Measurements from ENCODE around the gene MXD4. TPM values are rescaled to one million over a fixed set of nuclear protein-coding genes. Genes with fewer than 3 reads are reported as not detected.

The MXD4 gene
- total and polyA plus RNA-seq, 12 donors = 13.9 to 245 (median 96.4) TPM

DNA sequence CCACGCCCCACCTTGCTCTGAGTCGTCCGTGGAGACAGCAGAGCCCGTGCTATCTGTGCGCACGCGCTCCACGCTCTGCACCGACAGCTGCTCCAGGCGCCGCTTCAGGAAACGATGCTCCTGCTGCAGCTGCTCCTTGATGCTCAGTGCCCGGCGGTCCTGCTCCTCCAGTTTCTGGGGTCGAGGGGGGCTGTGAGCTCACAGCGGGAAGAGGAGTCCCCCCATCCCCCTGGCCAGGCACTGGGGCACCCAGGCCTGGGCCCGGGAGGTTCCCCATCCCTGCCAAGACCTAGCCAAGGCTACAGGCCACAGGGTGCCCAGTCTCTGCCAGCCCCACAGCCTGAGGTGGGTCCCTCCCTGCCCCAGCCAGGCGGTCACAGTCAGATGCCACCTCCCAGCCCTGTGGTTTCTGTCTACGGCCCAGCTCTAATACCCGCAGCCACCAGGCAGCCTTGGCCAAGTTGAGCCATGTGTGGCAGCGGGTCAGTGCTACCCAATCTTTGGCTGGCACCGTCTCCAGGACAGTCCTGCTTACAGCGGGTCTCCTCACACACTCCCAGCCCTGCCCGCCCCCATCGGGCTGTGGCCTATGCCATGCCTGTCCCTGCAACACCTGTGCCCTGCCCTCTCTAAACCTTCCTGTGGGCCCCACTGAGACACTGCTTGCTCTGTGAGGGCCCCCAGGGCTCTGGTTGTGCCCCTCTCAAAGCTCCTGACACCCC lies 10.7 kb downstream of the MXD4 start:
- intact Hi-C loops (cut with DNase I) = no loop called here

GRCh38 chr4:2250357-2251072 lies 11.4 kb downstream of the MXD4 start:
- intact Hi-C loops (cut with DNase I) = no loop called here
- TF ChIP-seq POLR2A (IDR thresholded peaks at IDR 0.05) = no peak
- no peak for TF ChIP-seq CTCF (IDR thresholded peaks at IDR 0.05)
- WGBS, 4 donors = 88 to 93% (median 91%) methylated on average over 14 to 30 of the region's 30 CpGs

More for the DNA sequence above, 10.7 kb downstream of the MXD4 start:
- no peak overlapping the region for H3K4me3 ChIP-seq
- WGBS, 4 donors = 91 to 100% (median 96%) methylated on average over 1 to 25 of the region's 25 CpGs
- H3K27me3 ChIP-seq = no peaks in the 10 kb centered on the region
- TF ChIP-seq POLR2A (IDR thresholded peaks at IDR 0.05) = no peak
- TF ChIP-seq CTCF (IDR thresholded peaks at IDR 0.05) = no peak
- H3K36me3 ChIP-seq (replicated peaks in 1 of 2) = peaks cover 0 to 77% of the 10 kb centered on the region in 2 donors
- H3K9me3 ChIP-seq (replicated peaks in 1 of 3) = no peaks in the 10 kb centered on the region
- H3K4me1 ChIP-seq (replicated peaks in 1 of 2) = peaks cover 6 to 20% of the 10 kb centered on the region in 2 donors
- H3K27ac ChIP-seq = no peak overlapping the region
- peak in 4 of 7 donors; percentile 1 to 22 (median 15) for DNase-seq

DNA sequence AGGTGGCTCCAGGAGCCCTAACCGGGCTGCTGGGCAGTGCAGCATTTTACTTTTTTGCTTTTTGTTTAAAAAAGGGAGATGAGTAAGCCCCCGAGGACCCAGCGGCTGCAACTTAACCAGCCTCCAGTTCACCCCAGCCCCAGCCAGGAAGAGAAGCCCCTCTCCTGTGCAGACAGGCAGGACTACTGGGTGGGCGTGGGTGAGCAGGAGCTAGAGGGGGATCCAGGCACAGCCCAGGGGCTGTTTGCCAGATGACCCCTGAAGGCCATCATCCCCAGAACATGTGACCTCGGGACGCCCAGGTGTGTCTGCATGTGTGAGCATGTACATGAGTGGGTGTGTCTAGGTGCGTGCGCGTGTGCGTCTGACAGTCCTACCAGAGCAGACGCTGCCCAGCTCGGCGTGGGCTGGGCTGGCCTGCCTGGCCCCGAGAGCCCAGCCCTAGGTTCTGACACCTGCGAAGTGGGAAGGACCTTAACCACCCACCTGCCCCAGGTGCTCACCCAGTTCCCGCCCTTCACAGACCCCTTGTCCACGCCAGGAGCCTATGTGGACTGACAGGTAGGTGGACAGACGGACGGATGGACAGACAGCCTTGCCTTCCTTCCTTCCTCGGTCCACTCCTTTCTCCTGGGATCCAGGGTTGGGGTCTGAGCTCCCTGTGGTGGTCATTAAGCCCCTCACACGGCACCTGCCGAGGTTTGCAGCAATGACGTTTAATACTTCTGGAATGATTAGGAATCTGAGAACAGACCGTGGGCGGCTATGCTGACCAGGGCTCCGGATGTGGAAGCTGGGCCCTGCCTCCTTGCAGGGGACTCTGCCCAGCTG lies 12.2 kb downstream of the MXD4 start:
- WGBS, 4 donors = 85 to 87% (median 86%) methylated on average over 10 to 26 of the region's 26 CpGs
- no peak overlapping the region for H3K4me3 ChIP-seq
- no peak overlapping the region for H3K27ac ChIP-seq
- peak in 6 of 7 donors; percentile 1 to 46 (median 17) for DNase-seq
- intact Hi-C loops (cut with DNase I) = no loop called here
- no peak for TF ChIP-seq CTCF (IDR thresholded peaks at IDR 0.05)
- no peak for TF ChIP-seq POLR2A (IDR thresholded peaks at IDR 0.05)
- H3K9me3 ChIP-seq (replicated peaks in 1 of 3) = no peaks in the 10 kb centered on the region
- peaks cover 0 to 72% of the 10 kb centered on the region in 2 donors for H3K36me3 ChIP-seq (replicated peaks in 1 of 2)
- H3K27me3 ChIP-seq = no peaks in the 10 kb centered on the region
- peaks cover 0 to 22% of the 10 kb centered on the region in 2 donors for H3K4me1 ChIP-seq (replicated peaks in 1 of 2)

More at GRCh38 chr4:2250357-2251072, 11.4 kb downstream of the MXD4 start:
- Histone ChIP-seq H3K27ac (no peak overlapping the region), H3K4me3 (no peak overlapping the region), H3K4me1 (replicated peaks in 1 of 2) (peaks cover 0 to 18% of the 10 kb centered on the region in 2 donors), H3K27me3 (no peaks in the 10 kb centered on the region), H3K36me3 (replicated peaks in 1 of 2) (peaks cover 0 to 77% of the 10 kb centered on the region in 2 donors), H3K9me3 (replicated peaks in 1 of 3) (no peaks in the 10 kb centered on the region)
- DNase-seq = peak in 1 of 7 donors; percentile 11

All from adrenal gland (tissue), 12 donors.